HepG2 (cell line): ENCODE data around the gene PPP1R16B. TPM values are rescaled to one million over a fixed set of nuclear protein-coding genes. Genes with fewer than 3 reads are reported as not detected.
"Not testable (repeated sequence)": the region's sequence is repeated elsewhere in the genome, so short reads cannot be mapped to it uniquely, and the experiment has no call there.

ENCODE experiments used
- ATAC-seq: fragments of 200-7000 bp; cut with Tn5 transposase; 3 replicates; pipeline ENCODE4 v1.9.1; 2020; ENCODE audit warnings: mild to moderate bottlenecking, moderate library complexity
- BruUV-seq: library from RNA; stranded (reverse); fragments of 400-500 nt; replicated peaks from 2 replicates; lab custom pipeline; 2021; lab: Mats Ljungman, UMichigan
- CTCF ChIA-PET: fragments of 300-600 bp; formaldehyde crosslinking; extraction: SDS; loops from one replicate; lab custom pipeline; 2021; ENCODE audit warnings: low total read pairs, inconsistent platforms, low intra/inter-chr PET ratio; lab: Yijun Ruan, JAX
- POLR2A ChIA-PET: fragments of 350-600 bp; sonication (Branson Sonifier 250); formaldehyde crosslinking; loops from one replicate; lab custom pipeline; 2020; ENCODE audit warnings: antibody characterized with exemption, inconsistent platforms; lab: Yijun Ruan, JAX
- DNase-seq: peaks from one replicate; pipeline ENCODE4 v3.0.0-alpha.2; 2015; ENCODE audit warnings: low spot score
- FAIRE-seq: peaks from 3 replicates; lab custom pipeline; 2011; peaks lifted over from hg19 to GRCh38; lab: Jason Lieb, UNC
- H2AFZ ChIP-seq: one replicate; pipeline ENCODE4 v1.6.1; 2011; ENCODE audit warnings: low read length, inconsistent platforms
- H3K27ac ChIP-seq: fragments of 300-600 bp; 3 replicates; pipeline ENCODE4 v1.8.0; 2011; ENCODE audit warnings: mixed run types, mild to moderate bottlenecking, mixed read lengths, low read length, inconsistent platforms; ENCODE audit not compliant: insufficient read depth; ENCODE audit errors: extremely low read length
- H3K27me3 ChIP-seq, 2 experiments: fragments of 200-600 bp in 1 of 2; 2 replicates in 1 of 2; 3 replicates in 1 of 2; pipeline versions ENCODE4 v1.6.0 to v1.8.0; 2011; ENCODE audit warnings: low read length in 2 of 2, mild to moderate bottlenecking in 2 of 2, moderate library complexity in 2 of 2, inconsistent platforms in 1 of 2; ENCODE audit not compliant: insufficient read depth in 2 of 2, control insufficient read depth in 1 of 2
- H3K36me3 ChIP-seq, 2 experiments: fragments of 200-600 bp in 1 of 2; replicated peaks in 1 of 2; 2 replicates in 1 of 2; 3 replicates in 1 of 2; pipeline versions ENCODE4 v1.5.1 to v1.8.0; 2011; ENCODE audit warnings: low read length in 2 of 2, inconsistent platforms in 1 of 2; ENCODE audit not compliant: insufficient read depth in 2 of 2, control insufficient read depth in 1 of 2
- H3K4me1 ChIP-seq: 2 replicates; pipeline ENCODE4 v1.5.1; 2012; ENCODE audit warnings: low read length, inconsistent platforms; ENCODE audit not compliant: insufficient read depth
- H3K4me2 ChIP-seq: 2 replicates; pipeline ENCODE4 v1.6.0; 2011; ENCODE audit warnings: low read depth, low read length, inconsistent platforms
- H3K4me3 ChIP-seq, 3 experiments: fragments of 200-600 bp in 1 of 3; sonication (generic), shearing (Covaris generic) in 1 of 3; replicated peaks in 1 of 3; 2 replicates each; pipeline ENCODE4 v1.5.1; 2011 to 2016; ENCODE audit warnings: low read length in 3 of 3, inconsistent platforms in 2 of 3, low read depth in 2 of 3, mild to moderate bottlenecking in 2 of 3, control low read depth in 1 of 3, mixed read lengths in 1 of 3; ENCODE audit not compliant: insufficient read depth in 1 of 3
- H3K79me2 ChIP-seq: one replicate; pipeline ENCODE4 v1.6.1; 2011; ENCODE audit warnings: low read length, inconsistent platforms; ENCODE audit not compliant: insufficient read depth
- H3K9ac ChIP-seq: 2 replicates; pipeline ENCODE4 v1.6.0; 2011; ENCODE audit warnings: mild to moderate bottlenecking, low read depth, low read length, inconsistent platforms; ENCODE audit not compliant: insufficient read depth
- H3K9me3 ChIP-seq: 2 replicates; pipeline ENCODE4 v1.5.1; 2012; ENCODE audit warnings: mild to moderate bottlenecking, low read length
- H4K20me1 ChIP-seq: 2 replicates; pipeline ENCODE4 v1.6.0; 2011; ENCODE audit warnings: inconsistent platforms, mild to moderate bottlenecking, low read length, moderate library complexity; ENCODE audit not compliant: insufficient read depth
- ATF7 ChIP-seq, 2 experiments: fragments of 450-650 bp in 1 of 2; sonication (generic) in 1 of 2; formaldehyde crosslinking in 1 of 2; IDR thresholded peaks; 2 replicates each; pipeline versions ENCODE4 v1.4.0 to v1.6.1; 2016 to 2020; ENCODE audit warnings: antibody characterized with exemption in 1 of 2, mild to moderate bottlenecking in 1 of 2, missing genetic modification reagents in 1 of 2
- TRIM24 ChIP-seq: sonication (generic); formaldehyde crosslinking; IDR thresholded peaks from 2 replicates; pipeline ENCODE4 v1.8.0; 2022; ENCODE audit warnings: mild to moderate bottlenecking, missing genetic modification reagents
- ZBTB38 ChIP-seq: sonication (generic); formaldehyde crosslinking; IDR thresholded peaks from 2 replicates; pipeline ENCODE4 v1.5.1; 2020; ENCODE audit warnings: mild to moderate bottlenecking, missing genetic modification reagents
- ZNF768 ChIP-seq: sonication (generic); formaldehyde crosslinking; IDR thresholded peaks from 2 replicates; pipeline ENCODE4 v1.4.0; 2020; ENCODE audit warnings: missing genetic modification reagents
- WGBS: methylation state at CpG from one replicate; pipeline ENCODE4 v1.1.6; 2017; ENCODE audit warnings: low lambda C conversion rate; 5-methylcytosine and 5-hydroxymethylcytosine counted together
- in situ Hi-C: cut with HindIII; loops from 2 replicates; pipeline ENCODE4 v1.10.0; 2017; ENCODE audit warnings: low pct_unique_long_range_greater_than_20kb; ENCODE audit not compliant: extremely low pct_ligation_motif_present
- intact Hi-C: fragments of 100-400 bp; cut with micrococcal nuclease; formaldehyde crosslinking; loops from one replicate; pipeline ENCODE4 v1.10.0; 2022; ENCODE audit not compliant: unreplicated experiment
- polyA plus RNA-seq, 8 experiments: library from polyadenylated mRNA; depleted of rRNA in 3 of 8; stranded (reverse) in 7 of 8; unstranded in 1 of 8; fragments of >200 nt; fragmentation: Illumina TruSeq in 4 of 8; extraction: Trizol in 4 of 8; gene quantifications; 2 replicates each; pipeline versions ENCODE4 v1.2.1 to v1.2.3, GENCODE V29; 2011 to 2016; ENCODE audit warnings: low read depth in 4 of 8, missing spikeins in 1 of 8, mixed read lengths in 1 of 8; ENCODE audit not compliant: insufficient read depth in 1 of 8
- total RNA-seq, 5 experiments: library from RNA; depleted of rRNA; stranded (reverse); fragments of >200 nt; fragmentation: Illumina TruSeq; extraction: Trizol; gene quantifications; 2 replicates each; pipeline ENCODE4 v1.2.3, GENCODE V29; 2016; ENCODE audit warnings: low read depth in 1 of 5

PPP1R16B gene
- total and polyA plus RNA-seq, 2 of the 13 experiments (the other 11 are each of a cell fraction or from before 2014, with no cell fraction given), result 0.02 to 0.11 TPM

- FAIRE-seq; H4K20me1 ChIP-seq; BruUV-seq; H3K9me3 ChIP-seq; H3K27ac ChIP-seq; H3K27me3 ChIP-seq; H3K4me3 ChIP-seq; in situ Hi-C loops; H3K36me3 ChIP-seq; H3K9ac ChIP-seq; H3K79me2 ChIP-seq; H3K4me2 ChIP-seq; ATAC-seq; DNase-seq; H2AFZ ChIP-seq; POLR2A ChIA-PET; TF ChIP-seq ATF7 (CRISPR knock-in tag; IDR thresholded peaks at IDR 0.05): not testable (repeated sequence)
- WGBS, result 48% methylated on average over 4 of the region's 4 CpGs
- intact Hi-C loops, result loop anchor here (1.0 kb wide), 1 partner anchor 34 kb away; no protein-coding TSS in a partner anchor
- peak; percentile 13; the same call in 1 of the 2 replicates for TF ChIP-seq ATF7 (IDR thresholded peaks at IDR 0.05)
- H3K4me1 ChIP-seq, result peaks cover 12% of the 10 kb centered on the region
- CTCF ChIA-PET, result interaction anchor here (1.3 kb wide), 1 partner anchor 34 kb away, joined by 8 read pairs; no protein-coding TSS in a partner anchor
These were observed 54.4 kb downstream of the PPP1R16B start for GRCh38 chr20:38859857-38860256.

DNA sequence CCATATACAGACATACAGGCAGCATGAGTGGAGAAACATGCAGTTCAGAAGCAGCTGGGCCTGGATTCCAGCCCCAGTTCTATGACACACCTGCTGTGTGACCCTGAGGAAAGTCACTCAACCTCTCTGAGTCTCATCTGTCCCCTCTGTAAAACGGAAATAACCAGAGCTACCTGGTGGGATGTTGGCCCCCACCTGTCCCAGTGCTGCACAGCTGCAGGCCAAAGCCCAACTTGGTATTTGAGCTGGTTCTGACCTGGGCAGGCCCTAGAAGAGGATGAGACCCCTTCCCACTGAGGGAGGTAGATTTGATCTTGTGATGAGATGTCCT, 55.5 kb downstream of the PPP1R16B start:
- BruUV-seq, result no TSS peak
- no peak for ATAC-seq
- no peak overlapping the region for H2AFZ ChIP-seq
- no peak for FAIRE-seq
- peak; percentile 95 for TF ChIP-seq ZNF768 (CRISPR knock-in tag)
- no peak for TF ChIP-seq ZBTB38
- TF ChIP-seq TRIM24, result no peak
- TF ChIP-seq, all 625 proteins: peak for 1
- Histone ChIP-seq H3K4me1 (peaks cover 13% of the 10 kb centered on the region), H4K20me1 (no peaks in the 10 kb centered on the region), H3K9ac (no peak overlapping the region), H3K27ac (no peak overlapping the region), H3K9me3 (no peaks in the 10 kb centered on the region), H3K36me3 (no peaks in the 10 kb centered on the region), H3K79me2 (no peaks in the 10 kb centered on the region), H3K27me3 (peaks cover 0 to 11% of the 10 kb centered on the region in 2 experiments; a peak in 2 of 5 replicates), H3K4me2 (no peak overlapping the region), H3K4me3 (no peak overlapping the region)
- intact Hi-C loops, result no loop called here
- no peak for DNase-seq
- in situ Hi-C loops, result no loop called here
- POLR2A ChIA-PET, result no interaction called here
- CTCF ChIA-PET, result interaction anchor here (1.3 kb wide), 1 partner anchor 33 kb away, joined by 8 read pairs; no protein-coding TSS in a partner anchor
- 0% methylated on average over 1 of the region's 1 CpG for WGBS
